ENCODE results near the gene DYNC1I2. TPM values are rescaled to one million over a fixed set of nuclear protein-coding genes. Genes with fewer than 3 reads are reported as not detected.

DYNC1I2 gene
- total and polyA plus RNA-seq, 2 of the 4 experiments (the other 2 are of a cell fraction) = 110 to 114 TPM

- TSS peak; percentile 62 for BruUV-seq (replicated peaks)
- peak; percentile 19 for ATAC-seq (ENCODE audit: low read depth)
- Histone ChIP-seq H4K91ac (ENCODE audit: insufficient read depth, low read depth, low read length) (peak overlapping the region; percentile 88), H2BK120ac (ENCODE audit: low read depth, low read length) (peak overlapping the region; percentile 24; the same call in 1 of the 2 replicates), H3K4me2 (ENCODE audit: low read depth, low read length) (peak overlapping the region; percentile 86), H3K36me3 (ENCODE audit: control insufficient read depth, insufficient read depth, low read length) (peaks cover 3% of the 10 kb centered on the region), H3K4ac (ENCODE audit: low read depth, low read length) (peak overlapping the region; percentile 93), H2BK15ac (ENCODE audit: low read depth, low read length) (no peak overlapping the region), H4K20me1 (ENCODE audit: insufficient read depth, low read length) (peaks cover 8% of the 10 kb centered on the region; the same call in 1 of the 2 replicates), H3K27me3 (ENCODE audit: control insufficient read depth, insufficient read depth, low read length) (no peaks in the 10 kb centered on the region), H3K56ac (ENCODE audit: extremely low read depth, insufficient read depth, low read length) (peak overlapping the region; percentile 95), H4K8ac (ENCODE audit: low read depth in 2 of 2, low read length in 2 of 2) (peak overlapping the region; percentile 80 to 97), H3K18ac (ENCODE audit: low read depth, low read length) (peak overlapping the region; percentile 80), H3K9me3 (ENCODE audit: control insufficient read depth, insufficient read depth, low read length) (no peaks in the 10 kb centered on the region), H3K9ac (ENCODE audit: low read depth, low read length) (peak overlapping the region; percentile 97), H3K4me3 (ENCODE audit: insufficient read depth, low read depth, low read length) (peak overlapping the region; percentile 77), H3K9me1 (ENCODE audit: insufficient read depth, low read length) (peaks cover 3% of the 10 kb centered on the region; the same call in 1 of the 2 replicates), H2BK5ac (ENCODE audit: low read depth, low read length, poor library complexity, severe bottlenecking) (peak overlapping the region; percentile 87), H4K5ac (ENCODE audit: low read depth, low read length) (peak overlapping the region; percentile 78), H3K79me1 (ENCODE audit: low read depth in 1 of 2, low read length in 2 of 2) (peaks cover 0 to 13% of the 10 kb centered on the region in 2 experiments; a peak in 2 of 4 replicates), H3K4me1 (ENCODE audit: control insufficient read depth, insufficient read depth, low read length) (no peaks in the 10 kb centered on the region), H2AFZ (replicated peaks; ENCODE audit: low read length, poor library complexity) (peak overlapping the region; percentile 94), H2AK9ac (replicated peaks; ENCODE audit: low read depth, low read length, poor library complexity) (peak overlapping the region; percentile 93), H2BK20ac (ENCODE audit: low read depth, low read length) (no peak overlapping the region), H3K27ac (ENCODE audit: insufficient read depth, low read length) (peak overlapping the region; percentile 95), H3K23ac (ENCODE audit: low read depth, low read length) (peak overlapping the region; percentile 99), H2AK5ac (ENCODE audit: low read depth, low read length) (peak overlapping the region; percentile 29), H3K14ac (replicated peaks; ENCODE audit: low read depth, low read length) (peak overlapping the region; percentile 97)
- dilution Hi-C loops (cut with HindIII; ENCODE audit: low sequenced_read_pairs, unreplicated experiment) = no loop called here
- in situ Hi-C loops (cut with MboI; ENCODE audit: low sequenced_read_pairs) = no loop called here
- DNase-seq = peak; percentile 37
- TF ChIP-seq RAD21 (IDR thresholded peaks at IDR 0.05; ENCODE audit: low read length) = no peak
- WGBS, 2 experiments (ENCODE audit: extremely low coverage in 2 of 2, insufficient read length in 1 of 2) = no CpG with 5 or more reads among the region's 10 CpGs
- CTCF ChIA-PET = interaction anchor here (1.9 kb wide), 1 partner anchor 89 kb away, joined by 5 read pairs; no protein-coding TSS in a partner anchor
- intact Hi-C loops (cut with micrococcal nuclease) = no loop called here
- POLR2A ChIA-PET (ENCODE audit: unreplicated experiment) = interaction anchor here (0.5 to 1.0 kb wide), 2 partner anchors 9 to 425 kb away, joined by 3 read pairs; no protein-coding TSS in a partner anchor
Measured at GRCh38 chr2:171688129-171688465, 828 bp downstream of the DYNC1I2 start.
